ENCODE results near the gene ASPA. TPM values are rescaled to one million over a fixed set of nuclear protein-coding genes. Genes with fewer than 3 reads are reported as not detected.
A peak's percentile ranks its signal among the peaks of the same experiment; 100 is the strongest.
"Not testable (repeated sequence)": the region's sequence is repeated elsewhere in the genome, so short reads cannot be mapped to it uniquely, and the experiment has no call there.

Gene ASPA
- total RNA-seq, 2 donors from 2014 or later = 0.59 to 2.0 TPM

- peak overlapping the region; percentile 2 for H3K27ac ChIP-seq
- no peaks in the 10 kb centered on the region for H3K4me1 ChIP-seq
- no peaks in the 10 kb centered on the region for H3K36me3 ChIP-seq
- H3K27me3 ChIP-seq = no peaks in the 10 kb centered on the region
- intact Hi-C loops (cut with DNase I) = no loop called here
- DNase-seq = no peak
- H3K9me3 ChIP-seq = no peaks in the 10 kb centered on the region
- TF ChIP-seq CTCF (IDR thresholded peaks at IDR 0.05) = no peak
- H3K9ac ChIP-seq (ENCODE audit: low read depth in 2 of 2, low read length in 2 of 2) = no peak overlapping the region
- no peak overlapping the region for H3K4me3 ChIP-seq
Observed at GRCh38 chr17:3448059-3448665, 27.6 kb upstream of the ASPA start.

- intact Hi-C loops (cut with DNase I); DNase-seq; H3K4me1 ChIP-seq; H3K9me3 ChIP-seq; H3K27ac ChIP-seq; H3K27me3 ChIP-seq; H3K9ac ChIP-seq (ENCODE audit: low read depth in 2 of 2, low read length in 2 of 2); H3K36me3 ChIP-seq; H3K4me3 ChIP-seq: not testable (repeated sequence)
Observed at GRCh38 chr17:3466355-3466754, 9.4 kb upstream of the ASPA start.

DNA sequence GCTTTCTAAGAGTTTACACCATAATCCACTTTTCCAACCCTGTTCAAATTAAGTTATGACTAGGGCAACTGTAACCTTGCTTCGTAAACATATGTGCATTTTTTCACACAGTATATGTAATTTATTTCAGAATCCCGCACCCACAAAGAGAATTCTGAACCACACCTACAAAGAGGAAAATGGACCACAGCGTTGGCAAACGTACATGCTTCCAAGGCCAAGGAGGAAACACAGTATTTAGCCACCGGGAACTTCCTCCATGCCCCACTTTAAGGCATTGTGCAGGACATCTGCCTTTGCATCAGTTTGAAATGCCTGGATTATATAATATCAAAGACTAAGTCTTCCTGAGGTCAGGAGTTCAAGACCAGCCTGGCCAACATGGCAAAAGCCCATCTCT is 6.3 kb upstream of the ASPA start:
- Histone ChIP-seq H3K27ac (no peak overlapping the region), H3K4me3 (no peak overlapping the region)
- no peak for DNase-seq

DNA sequence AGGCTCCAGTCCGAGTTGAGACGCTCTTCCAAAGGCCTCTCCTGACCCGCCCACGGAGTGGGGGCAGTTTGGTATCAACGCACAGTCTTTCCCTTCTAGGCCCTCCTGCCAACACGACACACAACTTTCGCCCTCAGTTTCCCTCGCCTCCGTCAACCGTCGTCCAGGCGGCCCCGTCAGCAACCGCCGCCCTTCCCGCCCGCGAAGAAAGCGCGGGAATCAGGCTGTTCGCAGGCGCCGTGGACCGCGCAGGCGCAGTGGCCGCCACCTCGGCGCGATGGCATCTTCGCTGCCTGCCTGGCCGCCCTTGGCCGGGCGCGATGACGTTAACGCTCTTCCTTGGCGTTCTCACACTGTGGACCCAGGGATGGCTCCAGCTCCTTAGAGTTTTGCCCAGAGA is 4.2 kb upstream of the ASPA start, which contains the start of gene SPATA22:
SPATA22 (minus strand) TSS at position 221 of the 400 bp plus-strand sequence. CDS start 2,494 bp downstream, outside the sequence.
- Histone ChIP-seq H3K27me3 (no peaks in the 10 kb centered on the region), H3K27ac (no peak within 1 kb of the TSS), H3K36me3 (no peaks in the 10 kb centered on the region), H3K4me3 (no peak within 1 kb of the TSS), H3K9me3 (no peaks in the 10 kb centered on the region), H3K4me1 (no peaks in the 10 kb centered on the region), H3K9ac (ENCODE audit: low read depth in 2 of 2, low read length in 2 of 2) (no peak within 1 kb of the TSS)
- intact Hi-C loops (cut with DNase I) = no loop called here
- no peak for TF ChIP-seq CTCF (IDR thresholded peaks at IDR 0.05)
- no peak for DNase-seq

More for the DNA sequence above, 6.3 kb upstream of the ASPA start:
- Histone ChIP-seq H3K9me3 (no peaks in the 10 kb centered on the region), H3K9ac (ENCODE audit: low read depth in 2 of 2, low read length in 2 of 2) (no peak overlapping the region), H3K4me1 (no peaks in the 10 kb centered on the region), H3K27me3 (no peaks in the 10 kb centered on the region), H3K36me3 (no peaks in the 10 kb centered on the region)
- TF ChIP-seq CTCF (IDR thresholded peaks at IDR 0.05) = no peak
- intact Hi-C loops (cut with DNase I) = no loop called here

- H3K9ac ChIP-seq (ENCODE audit: low read depth in 2 of 2, low read length in 2 of 2) = no peak overlapping the region
- no peaks in the 10 kb centered on the region for H3K36me3 ChIP-seq
- H3K4me3 ChIP-seq = no peak overlapping the region
- no peaks in the 10 kb centered on the region for H3K27me3 ChIP-seq
- no peaks in the 10 kb centered on the region for H3K9me3 ChIP-seq
- no peaks in the 10 kb centered on the region for H3K4me1 ChIP-seq
- intact Hi-C loops (cut with DNase I) = no loop called here
- no peak for TF ChIP-seq CTCF (IDR thresholded peaks at IDR 0.05)
- DNase-seq = no peak
- H3K27ac ChIP-seq = no peak overlapping the region
Observed at GRCh38 chr17:3472137-3472536, 3.7 kb upstream of the ASPA start.

GRCh38 chr17:3474212-3474611 is 1.6 kb upstream of the ASPA start:
- H3K9ac ChIP-seq (ENCODE audit: low read depth in 2 of 2, low read length in 2 of 2) = peak overlapping the region in 1 of 2 donors; percentile 15
- no peak for TF ChIP-seq CTCF (IDR thresholded peaks at IDR 0.05)
- no peak for DNase-seq

More at GRCh38 chr17:3474212-3474611, 1.6 kb upstream of the ASPA start:
- no peak overlapping the region for H3K27ac ChIP-seq
- H3K4me3 ChIP-seq = no peak overlapping the region
- no peaks in the 10 kb centered on the region for H3K4me1 ChIP-seq
- H3K27me3 ChIP-seq = no peaks in the 10 kb centered on the region
- no peaks in the 10 kb centered on the region for H3K36me3 ChIP-seq
- intact Hi-C loops (cut with DNase I) = no loop called here
- H3K9me3 ChIP-seq = no peaks in the 10 kb centered on the region
